ENCODE results near the gene SNX5.

The SNX5 gene

DNA sequence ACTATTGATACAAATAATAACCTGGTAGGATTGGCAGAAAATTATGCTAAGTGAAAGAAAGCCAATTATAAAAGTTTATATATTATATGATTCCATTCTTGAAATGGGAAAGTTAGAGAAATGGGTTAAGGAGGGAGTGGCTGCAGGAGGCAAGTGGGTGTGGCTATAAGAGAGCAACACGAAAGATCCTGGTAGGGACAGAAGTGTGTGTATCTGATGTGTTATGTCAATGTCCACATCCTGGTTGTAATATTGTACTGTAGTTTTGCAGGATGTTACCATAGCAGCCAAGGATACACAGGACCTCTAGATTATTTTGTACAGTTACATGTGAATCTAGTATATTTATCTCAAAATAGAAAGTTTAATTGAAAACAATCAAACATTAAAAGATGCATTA, 46.8 kb downstream of the SNX5 start:
- TF ChIP-seq, protein P1, sequence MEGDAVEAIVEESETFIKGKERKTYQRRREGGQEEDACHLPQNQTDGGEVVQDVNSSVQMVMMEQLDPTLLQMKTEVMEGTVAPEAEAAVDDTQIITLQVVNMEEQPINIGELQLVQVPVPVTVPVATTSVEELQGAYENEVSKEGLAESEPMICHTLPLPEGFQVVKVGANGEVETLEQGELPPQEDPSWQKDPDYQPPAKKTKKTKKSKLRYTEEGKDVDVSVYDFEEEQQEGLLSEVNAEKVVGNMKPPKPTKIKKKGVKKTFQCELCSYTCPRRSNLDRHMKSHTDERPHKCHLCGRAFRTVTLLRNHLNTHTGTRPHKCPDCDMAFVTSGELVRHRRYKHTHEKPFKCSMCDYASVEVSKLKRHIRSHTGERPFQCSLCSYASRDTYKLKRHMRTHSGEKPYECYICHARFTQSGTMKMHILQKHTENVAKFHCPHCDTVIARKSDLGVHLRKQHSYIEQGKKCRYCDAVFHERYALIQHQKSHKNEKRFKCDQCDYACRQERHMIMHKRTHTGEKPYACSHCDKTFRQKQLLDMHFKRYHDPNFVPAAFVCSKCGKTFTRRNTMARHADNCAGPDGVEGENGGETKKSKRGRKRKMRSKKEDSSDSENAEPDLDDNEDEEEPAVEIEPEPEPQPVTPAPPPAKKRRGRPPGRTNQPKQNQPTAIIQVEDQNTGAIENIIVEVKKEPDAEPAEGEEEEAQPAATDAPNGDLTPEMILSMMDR (IDR thresholded peaks at IDR 0.05), result no peak
- TF ChIP-seq ZFX (IDR thresholded peaks at IDR 0.05; ENCODE audit: borderline replicate concordance), result no peak

DNA sequence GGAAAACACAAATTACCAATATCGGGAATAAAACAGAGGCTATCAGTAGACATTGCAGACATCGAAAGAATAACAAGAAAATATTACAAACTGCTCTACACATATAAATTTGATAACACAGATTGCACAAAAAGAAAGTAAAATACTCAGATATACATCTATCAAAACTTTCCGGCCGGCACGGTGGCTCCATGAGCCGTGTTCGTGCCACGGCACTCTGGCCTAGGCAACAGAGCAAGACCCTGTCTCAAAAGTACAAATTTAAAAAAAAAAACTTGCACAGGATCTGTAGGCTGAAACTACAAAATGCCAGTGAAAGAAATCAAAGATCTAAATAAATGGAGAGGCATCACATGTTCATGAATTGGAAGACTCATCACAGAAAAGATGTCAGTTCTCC, 49.4 kb downstream of the SNX5 start:
- TF ChIP-seq, protein P1 (IDR thresholded peaks at IDR 0.05), result no peak
- no peak for TF ChIP-seq ZFX (IDR thresholded peaks at IDR 0.05; ENCODE audit: borderline replicate concordance)
- H3K27ac ChIP-seq, result no peak overlapping the region

More for the DNA sequence above, 46.8 kb downstream of the SNX5 start:
- H3K27ac ChIP-seq, result 0 out of 2 replicates have a peak overlapping the region, but pooled peaks have one; percentile 5

DNA sequence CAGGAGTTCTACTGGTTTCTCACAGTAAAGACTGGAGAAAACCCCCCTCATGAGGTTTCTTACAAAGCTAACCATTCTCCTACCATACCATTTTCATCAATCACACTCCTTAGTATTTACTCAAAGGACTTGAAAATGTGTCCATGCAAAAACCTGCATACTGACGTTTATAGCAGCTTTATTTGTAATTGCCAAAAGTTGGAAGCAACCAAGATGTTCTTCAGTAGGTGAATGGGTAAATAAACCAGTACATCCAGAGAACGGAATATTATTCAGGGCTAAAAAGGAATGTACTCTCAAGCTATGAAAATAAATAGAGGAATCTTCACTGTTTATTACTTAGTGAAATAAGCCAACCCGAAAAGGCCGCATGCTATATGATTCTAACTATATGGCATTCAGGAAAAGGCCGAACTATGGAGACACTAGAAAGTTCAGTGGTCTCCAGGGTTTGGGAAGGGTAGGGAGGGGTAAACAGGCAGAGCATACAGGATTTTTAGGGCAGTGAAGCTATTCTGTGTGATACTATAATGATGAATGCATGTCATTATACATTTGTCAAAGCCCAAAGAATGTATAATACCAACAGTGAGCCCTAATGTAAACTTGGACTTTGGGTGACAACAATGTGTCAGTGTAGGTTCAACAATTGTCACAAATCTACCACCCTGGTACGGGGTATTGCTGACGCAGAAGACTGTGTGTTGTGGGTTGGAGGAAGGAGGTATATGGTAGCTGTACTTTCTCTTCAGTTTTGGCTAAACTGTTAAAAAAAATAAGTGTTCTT, 50.6 kb downstream of the SNX5 start:
- TF ChIP-seq ZFX (IDR thresholded peaks at IDR 0.05; ENCODE audit: borderline replicate concordance), result no peak
- TF ChIP-seq, protein P1 (IDR thresholded peaks at IDR 0.05), result no peak
- no peak overlapping the region for H3K27ac ChIP-seq

DNA sequence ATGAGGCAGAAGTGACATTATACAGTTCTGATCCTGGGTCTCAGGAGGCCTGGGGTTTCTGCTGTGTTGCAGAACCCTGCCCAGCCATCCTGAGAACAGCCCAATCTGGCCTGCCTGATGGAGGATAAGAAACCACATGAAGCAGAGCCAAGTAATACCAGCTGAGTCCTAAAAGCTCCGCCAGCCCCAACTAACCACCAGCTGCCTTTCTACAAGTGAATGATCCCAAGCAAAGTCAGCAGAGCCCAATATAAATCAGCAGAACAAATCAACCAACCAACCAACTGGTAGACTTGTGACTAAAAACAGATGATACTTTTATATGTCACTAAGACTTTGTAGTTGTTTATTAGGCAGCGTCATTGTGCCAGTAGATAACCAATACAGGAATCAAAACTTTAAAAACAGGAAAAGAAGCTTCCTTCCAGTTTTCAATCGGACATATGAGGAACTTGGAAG, 52.1 kb downstream of the SNX5 start:
- no peak overlapping the region for H3K27ac ChIP-seq

DNA sequence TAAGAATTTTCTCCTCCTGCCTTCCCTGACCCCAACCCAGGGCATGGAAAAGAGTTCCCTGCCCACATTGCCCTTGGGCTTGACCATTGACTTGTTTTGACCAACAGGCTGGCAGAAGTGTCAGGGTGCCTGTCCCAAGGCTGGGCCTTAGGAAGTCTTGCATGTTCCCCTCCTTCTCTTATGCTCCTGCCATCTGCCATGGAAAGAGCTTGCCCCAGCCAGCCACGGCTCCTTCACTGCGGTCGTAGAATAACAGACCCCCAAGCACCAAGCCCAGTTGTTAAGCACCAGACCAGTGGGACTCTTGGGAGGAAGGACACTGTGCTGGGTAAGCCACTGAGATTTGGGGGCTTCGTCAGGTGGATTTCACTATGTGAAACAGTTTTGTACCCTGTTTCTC, 53.6 kb downstream of the SNX5 start:
- TF ChIP-seq, protein P1 (IDR thresholded peaks at IDR 0.05), result no peak
- TF ChIP-seq ZFX (IDR thresholded peaks at IDR 0.05; ENCODE audit: borderline replicate concordance), result no peak
- no peak overlapping the region for H3K27ac ChIP-seq

More for the DNA sequence above, 52.1 kb downstream of the SNX5 start:
- no peak for TF ChIP-seq ZFX (IDR thresholded peaks at IDR 0.05; ENCODE audit: borderline replicate concordance)
- TF ChIP-seq, protein P1 (IDR thresholded peaks at IDR 0.05), result no peak

DNA sequence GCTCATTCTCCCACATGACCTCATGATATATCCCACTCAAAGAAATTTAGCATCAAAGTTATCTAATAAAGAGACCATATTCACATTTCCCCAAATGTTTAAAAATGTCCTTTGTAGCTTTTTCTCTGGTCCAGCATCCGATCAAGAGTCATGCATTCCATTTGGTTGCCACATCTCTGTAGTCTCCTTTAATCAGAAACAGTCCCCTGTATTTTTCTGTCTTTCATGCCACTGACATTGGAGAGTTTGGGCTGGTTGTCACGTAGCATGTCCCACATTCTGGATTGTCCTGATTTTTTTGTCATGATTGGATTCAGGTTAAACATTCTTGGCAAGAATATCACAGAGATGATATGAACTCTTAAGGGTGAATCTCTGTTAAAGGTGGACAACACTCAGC, 55.7 kb downstream of the SNX5 start:
- H3K27ac ChIP-seq, result no peak overlapping the region
- TF ChIP-seq, protein P1 (IDR thresholded peaks at IDR 0.05), result no peak

DNA sequence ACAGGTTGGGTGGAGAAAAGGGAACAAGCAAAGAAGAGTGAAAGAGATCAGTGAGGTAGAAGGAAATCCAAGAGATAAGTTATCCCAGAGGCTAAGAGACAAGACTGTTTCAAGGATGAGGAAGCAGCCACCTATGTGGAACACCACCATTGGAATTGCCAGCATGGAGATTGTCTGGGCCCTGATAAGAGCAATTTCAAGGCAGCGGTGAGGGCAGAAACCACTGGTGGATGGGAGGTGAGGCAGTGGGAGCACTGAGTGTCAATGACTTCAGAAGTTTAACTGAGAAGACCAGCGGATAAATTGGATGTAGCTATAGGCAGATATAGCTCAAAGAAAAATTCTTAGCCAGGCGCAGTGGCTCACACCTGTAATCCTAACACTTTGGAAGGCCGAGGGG, 56.7 kb downstream of the SNX5 start:
- H3K27ac ChIP-seq, result no peak overlapping the region
- TF ChIP-seq, protein P1 (IDR thresholded peaks at IDR 0.05), result no peak
- no peak for TF ChIP-seq ZFX (IDR thresholded peaks at IDR 0.05; ENCODE audit: borderline replicate concordance)
